ENCODE results near the gene AS3MT. TPM values are rescaled to one million over a fixed set of nuclear protein-coding genes. Genes with fewer than 3 reads are reported as not detected.

Gene AS3MT
- polyA plus RNA-seq, 1 experiment, result 3.0 TPM

- Histone ChIP-seq H3K36me3 (ENCODE audit: control insufficient read depth, insufficient read depth, low read length) (no peaks in the 10 kb centered on the region), H3K27me3 (ENCODE audit: control insufficient read depth, insufficient read depth, low read length) (no peaks in the 10 kb centered on the region), H3K4me3 (ENCODE audit: low read depth, low read length) (no peak overlapping the region)
- CTCF ChIA-PET, result interaction anchor here (2.3 to 12.7 kb wide), 4 partner anchors 14 to 223 kb away, joined by 11 to 168 read pairs (median 52); partner anchors contain the start of genes CNNM2 and CYP17A1
- TF ChIP-seq CTCF (IDR thresholded peaks at IDR 0.05; ENCODE audit: insufficient read depth, low read depth, low read length), result no peak
- no peak for DNase-seq (ENCODE audit: low read depth)
- POLR2A ChIA-PET, result no interaction called here
Measured at GRCh38 chr10:102900006-102900405, 30.7 kb downstream of the AS3MT start.

- ChIA-PET POLR2A (no interaction called here), CTCF (interaction anchor here (1.2 to 12.7 kb wide), 4 partner anchors 10 to 337 kb away, joined by 5 to 168 read pairs (median 32); partner anchors contain the start of genes CNNM2 and CYP17A1)
- no peaks in the 10 kb centered on the region; the same call in 1 of the 2 replicates for H3K27me3 ChIP-seq (ENCODE audit: control insufficient read depth, insufficient read depth, low read length)
- no peak for TF ChIP-seq CTCF (IDR thresholded peaks at IDR 0.05; ENCODE audit: insufficient read depth, low read depth, low read length)
- DNase-seq (ENCODE audit: low read depth), result no peak
- H3K4me3 ChIP-seq (ENCODE audit: low read depth, low read length), result no peak overlapping the region
- no peaks in the 10 kb centered on the region for H3K36me3 ChIP-seq (ENCODE audit: control insufficient read depth, insufficient read depth, low read length)
Measured at GRCh38 chr10:102904346-102904745, 35.1 kb downstream of the AS3MT start.

GRCh38 chr10:102906507-102906906 is 37.2 kb downstream of the AS3MT start:
- ChIA-PET POLR2A (no interaction called here), CTCF (interaction anchor here (1.4 kb wide), 1 partner anchor 73 kb away, joined by 3 read pairs; no protein-coding TSS in a partner anchor)
- TF ChIP-seq CTCF (IDR thresholded peaks at IDR 0.05; ENCODE audit: insufficient read depth, low read depth, low read length), result no peak
- Histone ChIP-seq H3K36me3 (ENCODE audit: control insufficient read depth, insufficient read depth, low read length) (no peaks in the 10 kb centered on the region), H3K27me3 (ENCODE audit: control insufficient read depth, insufficient read depth, low read length) (no peaks in the 10 kb centered on the region; the same call in 1 of the 2 replicates), H3K4me3 (ENCODE audit: low read depth, low read length) (no peak overlapping the region)
- DNase-seq (ENCODE audit: low read depth), result no peak

GRCh38 chr10:102914781-102915180 is 45.5 kb downstream of the AS3MT start:
- no peak overlapping the region for H3K4me3 ChIP-seq (ENCODE audit: low read depth, low read length)
- H3K27me3 ChIP-seq (ENCODE audit: control insufficient read depth, insufficient read depth, low read length), result peaks cover 3% of the 10 kb centered on the region
- no peak for DNase-seq (ENCODE audit: low read depth)
- POLR2A ChIA-PET, result no interaction called here
- no peak for TF ChIP-seq CTCF (IDR thresholded peaks at IDR 0.05; ENCODE audit: insufficient read depth, low read depth, low read length)
- no peaks in the 10 kb centered on the region for H3K36me3 ChIP-seq (ENCODE audit: control insufficient read depth, insufficient read depth, low read length)
- CTCF ChIA-PET, result interaction anchor here (0.8 to 8.6 kb wide), 3 partner anchors 12 to 156 kb away, joined by 3 to 57 read pairs (median 4); no protein-coding TSS in a partner anchor

- DNase-seq (ENCODE audit: low read depth), result no peak
- Histone ChIP-seq H3K27me3 (ENCODE audit: control insufficient read depth, insufficient read depth, low read length) (peaks cover 3% of the 10 kb centered on the region), H3K4me3 (ENCODE audit: low read depth, low read length) (no peak overlapping the region), H3K36me3 (ENCODE audit: control insufficient read depth, insufficient read depth, low read length) (no peaks in the 10 kb centered on the region)
- TF ChIP-seq CTCF (IDR thresholded peaks at IDR 0.05; ENCODE audit: insufficient read depth, low read depth, low read length), result no peak
- ChIA-PET CTCF (interaction anchor here (0.9 to 8.6 kb wide), 12 partner anchors 8 to 417 kb away, joined by 3 to 57 read pairs (median 14); partner anchors contain the start of genes CYP17A1 and RPEL1), POLR2A (no interaction called here)
Measured at GRCh38 chr10:102916173-102916572, 46.9 kb downstream of the AS3MT start.
